Activated CD4-positive, alpha-beta T cell treated with anti-CD3 and anti-CD28 coated beads, Interleukin-2, Interleukin-6, amounts not matched to agents 100 ng/mL and 50 ng/mL, durations not matched to agents 16 hours and 8 hours (primary cell): ENCODE results near the gene ZNF862.

Experiments
- DNase-seq: peaks from one replicate; pipeline ENCODE4 v3.0.0-alpha.2; 2020

ZNF862 gene

GRCh38 chr7:149811831-149812490 lies 26.2 kb upstream of the ZNF862 start:
- DNase-seq: no peak

GRCh38 chr7:149813254-149814035 lies 24.7 kb upstream of the ZNF862 start:
- no peak for DNase-seq

GRCh38 chr7:149814494-149814893 lies 23.7 kb upstream of the ZNF862 start:
- no peak for DNase-seq

GRCh38 chr7:149815121-149815520 lies 23.1 kb upstream of the ZNF862 start:
- no peak for DNase-seq

GRCh38 chr7:149815661-149816266 lies 22.4 kb upstream of the ZNF862 start:
- no peak for DNase-seq

- DNase-seq: no peak
These were observed 21.9 kb upstream of the ZNF862 start for GRCh38 chr7:149816267-149816751.

GRCh38 chr7:149816794-149817193 lies 21.4 kb upstream of the ZNF862 start:
- no peak for DNase-seq

- DNase-seq: no peak
These were observed 20.8 kb upstream of the ZNF862 start for GRCh38 chr7:149817301-149817771.

- no peak for DNase-seq
These were observed 20.2 kb upstream of the ZNF862 start for GRCh38 chr7:149817836-149818535.

- DNase-seq: no peak
These were observed 19.7 kb upstream of the ZNF862 start for GRCh38 chr7:149818536-149818840.

GRCh38 chr7:149819141-149819960 lies 18.8 kb upstream of the ZNF862 start:
- DNase-seq: no peak

- no peak for DNase-seq
These were observed 18.2 kb upstream of the ZNF862 start for GRCh38 chr7:149819961-149820340.

- no peak for DNase-seq
These were observed 17.5 kb upstream of the ZNF862 start for GRCh38 chr7:149820622-149821190.

- DNase-seq: no peak
These were observed 16.7 kb upstream of the ZNF862 start for GRCh38 chr7:149821191-149822148.

GRCh38 chr7:149822353-149822943 lies 15.7 kb upstream of the ZNF862 start:
- DNase-seq: no peak

- no peak for DNase-seq
These were observed 15.0 kb upstream of the ZNF862 start for GRCh38 chr7:149823191-149823630.

- no peak for DNase-seq
These were observed 14.5 kb upstream of the ZNF862 start for GRCh38 chr7:149823631-149824199.

- no peak for DNase-seq
These were observed 13.9 kb upstream of the ZNF862 start for GRCh38 chr7:149824301-149824741.

GRCh38 chr7:149824748-149825566 lies 13.2 kb upstream of the ZNF862 start:
- no peak for DNase-seq
